ENCODE results near the gene TTLL10.

GRCh38 chr1:1181938-1182410 is 8.3 kb downstream of the TTLL10 start:
- TF ChIP-seq CTCF (conservative IDR thresholded peaks at IDR 0.05; ENCODE audit: low read length) (no peak), EZH2phosphoT487 (IDR thresholded peaks at IDR 0.05; ENCODE audit: borderline replicate concordance) (no peak)

Data from Loucy (cell line).